Spleen (tissue), 7 donors: Measurements from ENCODE around the gene YPEL2.

Experiments used
- POLR2A ChIP-seq, 3 donors: fragments of 450-650 bp; IDR thresholded peaks; one replicate each; pipeline ENCODE4 v1.5.1; 2017; ENCODE audit warnings: antibody characterized with exemption in 3 of 3, mild to moderate bottlenecking in 1 of 3
- POLR2AphosphoS5 ChIP-seq, 3 donors: sonication (generic); formaldehyde crosslinking; IDR thresholded peaks; one replicate each; pipeline ENCODE4 v1.5.1; 2017; ENCODE audit warnings: antibody characterized with exemption in 3 of 3
- TF ChIP-seq, protein P1 (sequence below), 11 experiments: fragments of 200-600 bp in 7 of 11; fragments of 450-650 bp in 4 of 11; sonication (generic) in 4 of 11; IDR thresholded peaks in 8 of 11; conservative IDR thresholded peaks in 3 of 11; 1 replicate in 7 of 11; 2 replicates in 4 of 11; pipeline versions ENCODE4 v1.4.0 to v1.8.0; 2016 to 2021; ENCODE audit warnings: antibody characterized with exemption in 11 of 11, inconsistent platforms in 4 of 11, mild to moderate bottlenecking in 1 of 11
- donor health status: DM: no; HTN: no; CAD: no; lungs with moderate emphysema.
- donor health status: DM: no; HTN: no; CAD: no.
- donor health status: DM: no; HTN: no; CAD: no.

DNA sequence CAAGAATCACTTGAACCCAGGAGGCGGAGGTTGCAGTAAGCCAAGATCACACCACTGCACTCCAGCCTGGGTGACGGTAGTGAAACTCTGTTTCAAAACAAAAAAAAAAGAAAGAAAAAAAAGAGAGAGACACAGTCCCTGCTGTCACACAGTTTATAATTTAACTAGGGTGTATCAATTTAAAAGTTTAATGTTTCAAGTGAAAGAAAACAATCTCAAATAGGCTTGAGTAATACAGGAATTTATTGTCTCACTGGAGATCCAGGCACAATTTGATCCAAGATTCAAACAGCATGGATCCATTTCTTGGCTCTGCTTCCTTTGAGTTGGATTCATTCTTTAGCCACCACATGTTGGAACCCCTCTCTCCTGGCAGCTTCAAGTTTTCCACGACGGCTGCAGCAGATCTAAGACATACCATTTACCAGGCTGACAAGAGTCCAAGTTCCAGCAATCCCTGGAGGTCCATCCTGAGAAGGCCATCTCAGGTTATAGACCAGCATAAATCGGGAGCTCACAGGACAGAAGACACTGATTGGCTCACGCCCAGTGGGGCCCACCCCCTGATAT is 97.5 kb downstream of the YPEL2 start:
- TF ChIP-seq, protein P1, sequence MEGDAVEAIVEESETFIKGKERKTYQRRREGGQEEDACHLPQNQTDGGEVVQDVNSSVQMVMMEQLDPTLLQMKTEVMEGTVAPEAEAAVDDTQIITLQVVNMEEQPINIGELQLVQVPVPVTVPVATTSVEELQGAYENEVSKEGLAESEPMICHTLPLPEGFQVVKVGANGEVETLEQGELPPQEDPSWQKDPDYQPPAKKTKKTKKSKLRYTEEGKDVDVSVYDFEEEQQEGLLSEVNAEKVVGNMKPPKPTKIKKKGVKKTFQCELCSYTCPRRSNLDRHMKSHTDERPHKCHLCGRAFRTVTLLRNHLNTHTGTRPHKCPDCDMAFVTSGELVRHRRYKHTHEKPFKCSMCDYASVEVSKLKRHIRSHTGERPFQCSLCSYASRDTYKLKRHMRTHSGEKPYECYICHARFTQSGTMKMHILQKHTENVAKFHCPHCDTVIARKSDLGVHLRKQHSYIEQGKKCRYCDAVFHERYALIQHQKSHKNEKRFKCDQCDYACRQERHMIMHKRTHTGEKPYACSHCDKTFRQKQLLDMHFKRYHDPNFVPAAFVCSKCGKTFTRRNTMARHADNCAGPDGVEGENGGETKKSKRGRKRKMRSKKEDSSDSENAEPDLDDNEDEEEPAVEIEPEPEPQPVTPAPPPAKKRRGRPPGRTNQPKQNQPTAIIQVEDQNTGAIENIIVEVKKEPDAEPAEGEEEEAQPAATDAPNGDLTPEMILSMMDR (IDR thresholded peaks at IDR 0.05 in 8 of 11, conservative IDR thresholded peaks at IDR 0.05 in 3 of 11) = no peak
- TF ChIP-seq POLR2AphosphoS5 (IDR thresholded peaks at IDR 0.05) (no peak), POLR2A (IDR thresholded peaks at IDR 0.05) (no peak)
